Myocyte (in vitro differentiated cells): Measurements from ENCODE around the gene LAMTOR4. TPM values are rescaled to one million over a fixed set of nuclear protein-coding genes. Genes with fewer than 3 reads are reported as not detected.
"Not testable (repeated sequence)": the region's sequence is repeated elsewhere in the genome, so short reads cannot be mapped to it uniquely, and the experiment has no call there.

Experiments
- DNase-seq: peaks from one replicate; pipeline ENCODE4 v3.0.0-alpha.2; 2012; ENCODE audit warnings: low read depth
- microRNA-seq: library from miRNA; unstranded; fragments of <30 nt; microRNA quantifications from one replicate; pipeline ENCODE4, GENCODE V29; 2016
- total RNA-seq: library from RNA; depleted of rRNA; stranded (reverse); fragments of >200 nt; gene quantifications from 2 replicates; pipeline ENCODE4 v1.2.3, GENCODE V29; 2014

Gene LAMTOR4
- total RNA-seq, 1 donor from 2014 or later = 117 TPM

- DNase-seq = no peak
Observed at GRCh38 chr7:100195222-100195621, 46.5 kb downstream of the LAMTOR4 start.

- DNase-seq = not testable (repeated sequence)
Observed at GRCh38 chr7:100195901-100196322, 47.2 kb downstream of the LAMTOR4 start.

GRCh38 chr7:100198266-100198665, 49.5 kb downstream of the LAMTOR4 start:
- DNase-seq = no peak

- no peak for DNase-seq
Observed at GRCh38 chr7:100200693-100201092, 52.0 kb downstream of the LAMTOR4 start.

Small RNA genes lying within 50 kb of the gene (microRNA-seq; reads per million reads assigned to microRNA genes)
- gene MIR4658 = not detected

Other genes with a start within 250 kb of the LAMTOR4 start
- gene TRIM4, start 229.4 kb upstream of the LAMTOR4 start, total RNA-seq = 20.2 and 20.5 TPM in 2 replicates
- not detected in 2 replicates for gene GJC3, start 219.3 kb upstream of the LAMTOR4 start, total RNA-seq
- not detected in 2 replicates for gene AZGP1, start 172.9 kb upstream of the LAMTOR4 start, total RNA-seq
- gene ZKSCAN1, start 133.3 kb upstream of the LAMTOR4 start, total RNA-seq = 27.5 and 34.2 TPM in 2 replicates
- gene ZSCAN21, start 99.1 kb upstream of the LAMTOR4 start, total RNA-seq = 25.2 and 27.2 TPM in 2 replicates
- 40.7 and 61.3 TPM in 2 replicates for gene ZNF3, start 67.2 kb upstream of the LAMTOR4 start, total RNA-seq
- 52.9 and 56.0 TPM in 2 replicates for gene COPS6, start 59.9 kb upstream of the LAMTOR4 start, total RNA-seq
- 23.2 and 31.1 TPM in 2 replicates for gene MCM7, start 47.5 kb upstream of the LAMTOR4 start, total RNA-seq
- gene AP4M1, start 47.3 kb upstream of the LAMTOR4 start, total RNA-seq = 38.5 and 51.7 TPM in 2 replicates
- 58.8 and 76.8 TPM in 2 replicates for gene TAF6, start 29.6 kb upstream of the LAMTOR4 start, total RNA-seq
- 14.0 and 19.7 TPM in 2 replicates for gene CNPY4, start 29.3 kb upstream of the LAMTOR4 start, total RNA-seq
- 3.5 and 4.5 TPM in 2 replicates for gene MBLAC1, start 22.0 kb upstream of the LAMTOR4 start, total RNA-seq
- gene TRAPPC14, start 9.8 kb downstream of the LAMTOR4 start, total RNA-seq = 11.2 and 12.7 TPM in 2 replicates
- gene GAL3ST4, start 19.7 kb downstream of the LAMTOR4 start, total RNA-seq = 4.4 and 4.8 TPM in 2 replicates
- 60.4 and 65.3 TPM in 2 replicates for gene GPC2, start 28.5 kb downstream of the LAMTOR4 start, total RNA-seq
- 0.31 TPM in 1 of 2 replicates, not detected in the other for gene STAG3, start 29.0 kb downstream of the LAMTOR4 start, total RNA-seq
- not detected in 2 replicates for gene PVRIG, start 71.0 kb downstream of the LAMTOR4 start, total RNA-seq
- gene SPDYE3, start 158.8 kb downstream of the LAMTOR4 start, total RNA-seq = not detected in 2 replicates
- gene PILRB, start 209.2 kb downstream of the LAMTOR4 start, total RNA-seq = 10.7 and 11.0 TPM in 2 replicates
- 0.51 TPM in 1 of 2 replicates, not detected in the other for gene PILRA, start 224.6 kb downstream of the LAMTOR4 start, total RNA-seq